ENCODE measurements around the gene KRT86. TPM values are rescaled to one million over a fixed set of nuclear protein-coding genes. Genes with fewer than 3 reads are reported as not detected.
"Not testable (repeated sequence)": the region's sequence is repeated elsewhere in the genome, so short reads cannot be mapped to it uniquely, and the experiment has no call there.

The KRT86 gene
- total and polyA plus RNA-seq, 2 donors (not counting 1 experiment from before 2014, with no cell fraction given), result not detected

DNA sequence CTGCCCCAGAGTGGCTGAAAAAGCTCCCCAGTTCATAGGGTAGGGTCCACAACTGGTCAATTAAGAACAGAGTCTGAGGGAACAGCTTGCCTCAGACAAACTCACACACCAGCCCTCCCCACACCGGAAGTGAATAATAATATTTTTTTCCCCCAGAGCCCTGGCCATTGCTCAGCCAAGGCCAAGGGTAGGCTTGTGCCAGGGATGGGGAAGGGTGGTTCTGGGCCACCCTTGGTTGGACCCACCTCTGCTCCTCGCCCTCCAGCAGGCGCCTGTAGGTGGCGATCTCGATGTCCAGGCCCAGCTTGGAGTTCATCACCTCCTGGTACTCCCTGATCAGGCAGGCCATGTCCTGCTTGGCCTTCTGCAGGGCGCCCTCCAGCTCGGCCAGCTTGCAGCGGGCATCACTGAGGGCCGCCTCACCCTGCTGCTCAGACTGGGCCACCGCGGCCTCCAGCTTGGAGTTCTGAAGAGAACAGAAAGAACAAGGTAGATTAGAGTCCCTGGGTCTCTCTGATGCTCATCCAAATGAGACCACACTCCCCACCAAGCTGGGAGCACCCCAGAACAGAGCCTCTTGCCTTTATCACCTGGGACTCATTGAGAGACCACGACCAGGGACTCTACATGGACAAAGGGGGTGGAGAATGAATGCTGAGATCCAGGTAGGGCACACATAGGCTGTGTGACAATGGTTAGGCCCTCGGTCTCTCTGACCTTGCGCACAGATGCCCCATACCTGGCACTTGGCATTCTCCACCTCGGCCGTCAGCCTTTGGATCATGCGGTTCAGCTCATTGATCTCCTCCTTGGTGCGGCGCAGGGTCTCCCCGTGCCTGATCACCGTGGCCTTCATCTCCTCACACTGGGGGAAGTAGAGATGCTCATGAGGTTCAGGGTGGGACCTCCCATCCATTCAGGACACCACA, 12.7 kb downstream of the KRT86 start:
- WGBS (ENCODE audit: insufficient coverage), result 89% methylated on average over 4 of the region's 21 CpGs
- H3K4me2 ChIP-seq (replicated peaks; ENCODE audit: low read depth, low read length, poor library complexity, severe bottlenecking); H3K4me3 Mint-ChIP-seq; H3K4me1 ChIP-seq (ENCODE audit: control insufficient read depth in 2 of 2, insufficient read depth in 2 of 2, low read length in 2 of 2); H3K4me1 Mint-ChIP-seq; H3K9ac ChIP-seq (ENCODE audit: low read length); intact Hi-C loops (cut with micrococcal nuclease); H3K36me3 ChIP-seq (replicated peaks in 1 of 2; ENCODE audit: control extremely low read depth in 1 of 2, control insufficient read depth in 1 of 2, extremely low read depth in 1 of 2, insufficient read depth in 2 of 2, low read length in 1 of 2); H3K27ac ChIP-seq (ENCODE audit: low read length in 2 of 2); H3K9me3 ChIP-seq (ENCODE audit: control extremely low read depth in 1 of 3, control insufficient read depth in 2 of 3, insufficient read depth in 1 of 3, low read length in 2 of 3); DNase-seq; H3K4me3 ChIP-seq (ENCODE audit: control extremely low read depth in 1 of 5, extremely low read depth in 1 of 5, insufficient read depth in 1 of 5, low read depth in 2 of 5, low read length in 4 of 5); POLR2A ChIA-PET; H3K27me3 ChIP-seq (replicated peaks in 1 of 4; ENCODE audit: control extremely low read depth in 1 of 4, control insufficient read depth in 3 of 4, insufficient read depth in 4 of 4, low read length in 3 of 4); ATAC-seq (ENCODE audit: low read depth); H4K20me1 ChIP-seq (ENCODE audit: control insufficient read depth, insufficient read depth, low read length, poor library complexity, severe bottlenecking); H3K79me2 ChIP-seq (ENCODE audit: control insufficient read depth, insufficient read depth, low read length); H2AFZ ChIP-seq (ENCODE audit: insufficient read depth, low read depth, low read length, poor library complexity, severe bottlenecking); H3K9me3 Mint-ChIP-seq (ENCODE audit: insufficient read depth); H3K27ac Mint-ChIP-seq: not testable (repeated sequence)
- CTCF ChIA-PET, result interaction anchor here (1.7 kb wide), 1 partner anchor 8 kb away, joined by 3 read pairs; no protein-coding TSS in a partner anchor
- H3K27me3 Mint-ChIP-seq, result peaks cover 14% of the 10 kb centered on the region

- H3K9me3 Mint-ChIP-seq (ENCODE audit: insufficient read depth); H3K27ac Mint-ChIP-seq; H2AFZ ChIP-seq (ENCODE audit: insufficient read depth, low read depth, low read length, poor library complexity, severe bottlenecking); DNase-seq; intact Hi-C loops (cut with micrococcal nuclease); H3K4me3 Mint-ChIP-seq; H4K20me1 ChIP-seq (ENCODE audit: control insufficient read depth, insufficient read depth, low read length, poor library complexity, severe bottlenecking); H3K9me3 ChIP-seq (ENCODE audit: control extremely low read depth in 1 of 3, control insufficient read depth in 2 of 3, insufficient read depth in 1 of 3, low read length in 2 of 3); POLR2A ChIA-PET; ATAC-seq (ENCODE audit: low read depth); H3K27ac ChIP-seq (ENCODE audit: low read length in 2 of 2); H3K36me3 ChIP-seq (replicated peaks in 1 of 2; ENCODE audit: control extremely low read depth in 1 of 2, control insufficient read depth in 1 of 2, extremely low read depth in 1 of 2, insufficient read depth in 2 of 2, low read length in 1 of 2); H3K4me2 ChIP-seq (replicated peaks; ENCODE audit: low read depth, low read length, poor library complexity, severe bottlenecking); H3K4me1 Mint-ChIP-seq; H3K79me2 ChIP-seq (ENCODE audit: control insufficient read depth, insufficient read depth, low read length); H3K9ac ChIP-seq (ENCODE audit: low read length); H3K27me3 ChIP-seq (replicated peaks in 1 of 4; ENCODE audit: control extremely low read depth in 1 of 4, control insufficient read depth in 3 of 4, insufficient read depth in 4 of 4, low read length in 3 of 4); H3K4me1 ChIP-seq (ENCODE audit: control insufficient read depth in 2 of 2, insufficient read depth in 2 of 2, low read length in 2 of 2); H3K4me3 ChIP-seq (ENCODE audit: control extremely low read depth in 1 of 5, extremely low read depth in 1 of 5, insufficient read depth in 1 of 5, low read depth in 2 of 5, low read length in 4 of 5): not testable (repeated sequence)
- peaks cover 16% of the 10 kb centered on the region for H3K27me3 Mint-ChIP-seq
- 81% methylated on average over 7 of the region's 17 CpGs for WGBS (ENCODE audit: insufficient coverage)
- CTCF ChIA-PET, result interaction anchor here (1.7 kb wide), 1 partner anchor 9 kb away, joined by 3 read pairs; no protein-coding TSS in a partner anchor
Observed at GRCh38 chr12:52287816-52288805, 13.7 kb downstream of the KRT86 start.

DNA sequence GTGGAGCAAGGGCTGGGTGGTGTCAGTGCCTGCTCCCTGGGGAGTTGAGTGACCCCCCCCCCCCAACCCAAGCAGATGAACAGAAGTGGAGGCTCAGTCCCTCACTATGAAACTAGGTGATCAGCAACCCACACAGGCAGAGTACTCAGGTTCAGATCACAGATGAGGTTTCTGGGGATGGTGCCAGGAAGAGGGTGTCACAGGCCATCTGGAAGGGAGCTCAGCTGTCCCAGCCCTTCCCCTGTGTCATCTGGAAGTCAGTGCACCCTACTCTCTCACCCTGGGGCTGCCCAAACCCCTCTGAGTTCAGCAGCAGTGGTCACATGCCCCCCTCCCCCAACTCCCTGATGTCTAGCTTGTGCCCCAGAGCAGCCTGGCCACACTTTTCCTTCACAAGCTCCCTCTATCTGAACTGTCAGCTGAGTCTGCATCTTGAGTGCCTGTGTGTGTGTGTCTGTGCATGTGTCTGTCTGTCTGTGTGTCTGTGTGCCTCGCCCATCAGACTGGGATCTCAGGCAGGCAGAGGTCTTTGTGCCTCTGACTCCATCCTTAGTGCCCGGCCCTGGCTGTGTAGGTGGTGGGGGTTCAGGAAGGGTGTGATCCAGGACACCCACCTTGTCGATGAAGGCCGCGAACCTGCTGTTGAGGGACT, 16.2 kb downstream of the KRT86 start:
- H4K20me1 ChIP-seq (ENCODE audit: control insufficient read depth, insufficient read depth, low read length, poor library complexity, severe bottlenecking); H3K27ac ChIP-seq (ENCODE audit: low read length in 2 of 2); H3K4me1 Mint-ChIP-seq; intact Hi-C loops (cut with micrococcal nuclease); H3K4me3 ChIP-seq (ENCODE audit: control extremely low read depth in 1 of 5, extremely low read depth in 1 of 5, insufficient read depth in 1 of 5, low read depth in 2 of 5, low read length in 4 of 5); H3K4me3 Mint-ChIP-seq; H3K4me2 ChIP-seq (replicated peaks; ENCODE audit: low read depth, low read length, poor library complexity, severe bottlenecking); H3K9me3 ChIP-seq (ENCODE audit: control extremely low read depth in 1 of 3, control insufficient read depth in 2 of 3, insufficient read depth in 1 of 3, low read length in 2 of 3); H3K36me3 ChIP-seq (replicated peaks in 1 of 2; ENCODE audit: control extremely low read depth in 1 of 2, control insufficient read depth in 1 of 2, extremely low read depth in 1 of 2, insufficient read depth in 2 of 2, low read length in 1 of 2); H3K27me3 ChIP-seq (replicated peaks in 1 of 4; ENCODE audit: control extremely low read depth in 1 of 4, control insufficient read depth in 3 of 4, insufficient read depth in 4 of 4, low read length in 3 of 4); H3K79me2 ChIP-seq (ENCODE audit: control insufficient read depth, insufficient read depth, low read length); POLR2A ChIA-PET; ATAC-seq (ENCODE audit: low read depth); H3K9me3 Mint-ChIP-seq (ENCODE audit: insufficient read depth); H3K27ac Mint-ChIP-seq; H3K9ac ChIP-seq (ENCODE audit: low read length); H2AFZ ChIP-seq (ENCODE audit: insufficient read depth, low read depth, low read length, poor library complexity, severe bottlenecking); DNase-seq; H3K4me1 ChIP-seq (ENCODE audit: control insufficient read depth in 2 of 2, insufficient read depth in 2 of 2, low read length in 2 of 2); CTCF ChIA-PET: not testable (repeated sequence)
- no CpG with 5 or more reads among the region's 5 CpGs for WGBS (ENCODE audit: insufficient coverage)
- peaks cover 25% of the 10 kb centered on the region for H3K27me3 Mint-ChIP-seq
